OCI-LY1 (cell line): ENCODE data around the gene MXD4.

Experiments used
- CTCF ChIP-seq: fragments of 200-600 bp; sonication (generic), shearing (Covaris generic); IDR thresholded peaks from 2 replicates; pipeline ENCODE4 v1.5.1; 2017; ENCODE audit warnings: mild to moderate bottlenecking, antibody characterized with exemption, low read length, moderate library complexity, mixed read lengths
- EZH2 ChIP-seq: fragments of 200-600 bp; sonication (generic), shearing (Covaris generic); IDR thresholded peaks from 2 replicates; pipeline ENCODE4 v1.8.0; 2017; ENCODE audit warnings: borderline replicate concordance, mixed run types, mild to moderate bottlenecking, antibody characterized with exemption, low read length, moderate library complexity, mixed read lengths

- no peak for TF ChIP-seq CTCF
- TF ChIP-seq EZH2, result no peak
Observed at GRCh38 chr4:2257361-2258081, 4.4 kb downstream of the MXD4 start.
